IMR-90 (cell line): ENCODE measurements around the gene TMPRSS5.

ENCODE experiments used
- CEBPB ChIP-seq: IDR thresholded peaks from 2 replicates; pipeline ENCODE4 v1.6.1; 2012; ENCODE audit warnings: low read depth, low read length, improper control_type of control experiment
- CHD1 ChIP-seq: IDR thresholded peaks from 2 replicates; pipeline ENCODE4 v1.6.1; 2012; ENCODE audit warnings: low read depth, low read length, improper control_type of control experiment
- ELK1 ChIP-seq: fragments of 150-350 bp; IDR thresholded peaks from 2 replicates; pipeline ENCODE4 v1.6.1; 2016; ENCODE audit warnings: low read depth, mild to moderate bottlenecking, low read length, moderate library complexity, borderline replicate concordance
- FOS ChIP-seq: fragments of 150-350 bp; IDR thresholded peaks from 2 replicates; pipeline ENCODE4 v1.6.1; 2016; ENCODE audit warnings: low read depth, low read length
- MAFK ChIP-seq: IDR thresholded peaks from 2 replicates; pipeline ENCODE4 v1.6.1; 2012; ENCODE audit warnings: low read depth, low read length, improper control_type of control experiment
- MXI1 ChIP-seq: IDR thresholded peaks from 2 replicates; pipeline ENCODE4 v1.6.1; 2012; ENCODE audit warnings: low read depth, mild to moderate bottlenecking, low read length, moderate library complexity, borderline replicate concordance
- POLR2A ChIP-seq: IDR thresholded peaks from 2 replicates; pipeline ENCODE4 v1.6.1; 2012; ENCODE audit warnings: mild to moderate bottlenecking, low read depth, low read length
- RCOR1 ChIP-seq: IDR thresholded peaks from 2 replicates; pipeline ENCODE4 v1.6.1; 2012; ENCODE audit warnings: mild to moderate bottlenecking, low read length, improper control_type of control experiment; ENCODE audit not compliant: insufficient replicate concordance
- RFX5 ChIP-seq: IDR thresholded peaks from 2 replicates; pipeline ENCODE4 v1.8.0; 2012; ENCODE audit warnings: low read depth, mild to moderate bottlenecking, low read length, moderate library complexity
- SMC3 ChIP-seq: fragments of 150-350 bp; IDR thresholded peaks from 2 replicates; pipeline ENCODE4 v1.6.1; 2016; ENCODE audit warnings: low read depth, mild to moderate bottlenecking, antibody characterized with exemption, low read length, moderate library complexity
- TF ChIP-seq, protein P1 (sequence below): conservative IDR thresholded peaks from 2 replicates; pipeline ENCODE4 v1.5.1; 2012; ENCODE audit warnings: mild to moderate bottlenecking, low read depth, low read length, improper control_type of control experiment

DNA sequence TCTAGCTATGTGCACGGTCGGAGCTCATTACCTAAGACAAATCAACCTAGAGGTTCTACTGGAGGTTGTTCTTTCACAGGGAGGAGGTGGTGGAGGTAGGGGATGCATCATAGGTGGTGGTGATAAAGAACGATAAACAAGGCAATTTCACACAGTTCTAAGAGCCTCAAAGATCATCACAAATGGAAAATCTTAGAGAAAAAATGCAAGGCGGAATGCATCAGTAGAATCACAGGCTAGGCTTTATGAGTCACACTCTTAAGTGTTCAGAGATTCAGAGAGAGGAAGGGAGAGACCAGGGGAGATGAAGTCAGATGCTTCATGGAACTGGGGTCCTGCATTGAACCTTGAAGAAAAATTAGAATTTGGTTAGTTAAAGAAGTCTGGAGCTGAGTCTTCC, 58.3 kb downstream of the TMPRSS5 start:
- TF ChIP-seq SMC3, result no peak
- TF ChIP-seq, protein P1, sequence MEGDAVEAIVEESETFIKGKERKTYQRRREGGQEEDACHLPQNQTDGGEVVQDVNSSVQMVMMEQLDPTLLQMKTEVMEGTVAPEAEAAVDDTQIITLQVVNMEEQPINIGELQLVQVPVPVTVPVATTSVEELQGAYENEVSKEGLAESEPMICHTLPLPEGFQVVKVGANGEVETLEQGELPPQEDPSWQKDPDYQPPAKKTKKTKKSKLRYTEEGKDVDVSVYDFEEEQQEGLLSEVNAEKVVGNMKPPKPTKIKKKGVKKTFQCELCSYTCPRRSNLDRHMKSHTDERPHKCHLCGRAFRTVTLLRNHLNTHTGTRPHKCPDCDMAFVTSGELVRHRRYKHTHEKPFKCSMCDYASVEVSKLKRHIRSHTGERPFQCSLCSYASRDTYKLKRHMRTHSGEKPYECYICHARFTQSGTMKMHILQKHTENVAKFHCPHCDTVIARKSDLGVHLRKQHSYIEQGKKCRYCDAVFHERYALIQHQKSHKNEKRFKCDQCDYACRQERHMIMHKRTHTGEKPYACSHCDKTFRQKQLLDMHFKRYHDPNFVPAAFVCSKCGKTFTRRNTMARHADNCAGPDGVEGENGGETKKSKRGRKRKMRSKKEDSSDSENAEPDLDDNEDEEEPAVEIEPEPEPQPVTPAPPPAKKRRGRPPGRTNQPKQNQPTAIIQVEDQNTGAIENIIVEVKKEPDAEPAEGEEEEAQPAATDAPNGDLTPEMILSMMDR, result no peak
- no peak for TF ChIP-seq CEBPB
- TF ChIP-seq POLR2A, result no peak
- no peak for TF ChIP-seq FOS
- TF ChIP-seq MXI1, result no peak
- TF ChIP-seq CHD1, result no peak
- TF ChIP-seq ELK1, result no peak
- no peak for TF ChIP-seq MAFK
- TF ChIP-seq RCOR1, result no peak
- TF ChIP-seq RFX5, result no peak
